Stimulated activated CD8-positive, alpha-beta memory T cell treated with anti-CD3 and anti-CD28 coated beads, Interleukin-7, amount 100 ng/mL, for 48 hours (primary cell): ENCODE data around the gene TXNIP.

ENCODE experiments used
- DNase-seq, 2 donors: peaks; one replicate each; pipeline ENCODE4 v3.0.0-alpha.2; 2020; ENCODE audit warnings: low read depth in 1 of 2; ENCODE audit errors: extremely low read depth in 1 of 2

TXNIP gene

GRCh38 chr1:145986551-145986950, 9.8 kb downstream of the TXNIP start:
- no peak for DNase-seq

DNA sequence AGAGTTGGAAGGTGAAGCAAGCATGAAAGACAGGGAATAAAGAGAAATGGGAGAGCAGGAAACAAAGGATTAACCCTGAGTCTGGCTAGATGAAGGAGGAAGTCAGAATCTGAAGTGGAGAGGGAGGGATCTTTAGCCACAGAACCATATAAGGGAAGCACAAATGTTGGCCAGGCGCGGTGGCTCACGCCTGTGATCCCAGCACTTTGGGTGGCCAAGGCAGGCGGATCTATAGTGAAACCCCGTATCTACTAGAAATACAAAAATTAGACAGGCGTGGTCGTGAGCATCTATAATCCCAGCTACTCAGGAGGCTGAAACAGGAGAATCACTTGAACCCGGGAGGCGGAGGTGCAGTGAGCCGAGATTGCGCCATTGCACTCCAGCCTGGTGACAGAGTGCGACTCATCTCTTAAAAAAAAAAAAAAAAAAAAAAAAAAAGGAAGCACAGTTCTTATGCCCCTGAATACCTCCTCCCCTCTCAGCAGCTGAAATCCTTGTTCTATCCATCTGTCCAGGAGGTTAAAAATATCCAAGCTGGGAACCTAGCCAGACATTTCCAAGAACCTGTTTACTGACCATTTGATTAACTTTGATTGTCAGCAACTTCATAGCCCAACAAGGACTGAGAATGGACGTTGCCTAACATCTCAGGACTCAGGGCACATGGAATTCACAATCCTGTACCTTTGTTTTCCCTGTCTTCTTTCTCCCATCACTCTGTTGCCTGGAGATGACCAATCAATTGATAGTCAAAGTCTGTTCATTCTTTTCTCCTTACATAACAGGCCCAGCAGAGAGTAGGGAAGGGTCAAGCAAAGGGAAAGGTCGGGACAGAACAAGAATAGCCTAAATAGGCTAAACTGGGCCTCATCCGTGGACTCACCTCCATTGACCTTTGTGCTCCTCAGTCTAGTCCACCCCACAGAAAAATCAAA, 10.6 kb downstream of the TXNIP start:
- no peak for DNase-seq

DNA sequence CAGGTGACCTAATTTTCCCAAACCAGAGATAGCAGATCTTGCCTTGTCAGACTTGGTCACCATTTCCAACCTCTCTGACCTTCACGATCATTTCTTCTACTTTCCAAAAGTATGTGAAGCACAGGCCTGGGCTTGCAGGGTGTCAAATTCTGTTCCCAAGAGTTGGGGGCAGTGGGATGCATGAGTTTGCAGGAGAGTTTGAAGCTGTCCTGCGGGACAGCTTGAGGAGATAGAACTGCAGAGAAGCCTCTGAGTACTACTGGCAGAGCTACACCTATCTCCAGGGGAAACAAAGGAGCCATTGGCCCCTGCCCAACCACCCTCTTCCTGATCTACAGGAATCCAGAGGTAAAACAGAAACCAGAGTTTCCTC, 11.3 kb downstream of the TXNIP start:
- no peak for DNase-seq

DNA sequence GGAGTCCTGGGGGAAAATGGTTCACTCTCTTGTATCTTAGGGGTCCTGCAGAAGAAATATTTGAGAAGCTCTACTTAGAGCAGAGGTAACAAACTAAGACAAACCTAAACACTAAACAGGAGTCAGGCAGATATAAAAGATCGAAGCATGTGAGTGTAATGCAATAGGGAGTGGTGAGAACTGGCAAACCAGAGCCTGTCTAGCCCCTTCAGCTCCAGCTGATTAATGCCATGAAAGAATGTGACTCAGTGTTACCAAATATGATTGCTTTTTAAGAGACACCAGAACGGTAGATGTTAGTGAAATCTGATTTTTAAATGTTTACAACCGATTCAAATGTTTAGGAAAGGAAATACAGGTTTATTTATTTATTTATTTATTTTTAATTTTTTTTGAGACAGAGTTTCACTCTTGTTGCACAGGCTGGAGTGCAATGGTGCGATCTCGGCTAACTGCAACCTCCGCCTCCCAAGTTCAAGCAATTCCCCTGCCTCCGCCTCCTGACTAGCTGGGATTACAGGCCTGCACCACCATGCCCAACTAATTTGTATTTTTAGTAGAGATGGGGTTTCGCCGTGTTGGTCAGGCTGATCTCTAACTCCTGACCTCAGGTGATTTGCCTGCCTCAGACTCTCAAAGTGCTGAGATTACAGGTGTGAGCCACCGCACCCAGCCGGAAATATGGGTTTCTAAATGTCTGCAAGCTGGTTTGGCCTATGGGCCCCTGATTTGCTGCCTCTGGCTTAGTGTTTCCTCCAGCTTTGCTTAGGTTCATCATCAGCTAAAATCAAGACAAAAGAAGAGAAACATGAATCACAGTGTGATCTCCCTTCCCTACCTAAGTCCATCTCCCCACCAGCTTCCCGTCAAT, 12.2 kb downstream of the TXNIP start:
- DNase-seq, result no peak

DNA sequence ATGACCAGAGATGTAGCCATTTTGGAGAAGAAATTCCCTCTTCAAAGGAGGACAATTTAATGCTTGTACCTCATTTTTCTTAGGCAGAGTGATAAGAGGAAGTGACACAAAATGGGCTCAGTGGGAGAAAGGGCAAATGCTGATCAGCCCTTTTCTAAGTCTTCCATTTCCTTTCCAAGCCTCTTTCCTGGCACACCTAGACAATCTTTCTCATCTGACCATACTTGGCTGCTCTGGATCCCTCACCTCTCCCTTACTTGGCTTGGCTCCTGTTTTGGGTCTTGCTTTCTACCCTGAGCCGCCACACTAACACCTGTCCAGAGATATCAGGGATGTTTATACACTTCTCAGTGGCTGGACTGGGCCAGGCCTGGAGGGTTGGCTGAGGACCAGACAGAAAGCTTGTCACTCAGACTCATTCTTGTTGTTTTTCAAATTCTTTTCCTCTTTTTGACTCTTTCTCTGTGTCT, 13.1 kb downstream of the TXNIP start:
- no peak for DNase-seq

DNA sequence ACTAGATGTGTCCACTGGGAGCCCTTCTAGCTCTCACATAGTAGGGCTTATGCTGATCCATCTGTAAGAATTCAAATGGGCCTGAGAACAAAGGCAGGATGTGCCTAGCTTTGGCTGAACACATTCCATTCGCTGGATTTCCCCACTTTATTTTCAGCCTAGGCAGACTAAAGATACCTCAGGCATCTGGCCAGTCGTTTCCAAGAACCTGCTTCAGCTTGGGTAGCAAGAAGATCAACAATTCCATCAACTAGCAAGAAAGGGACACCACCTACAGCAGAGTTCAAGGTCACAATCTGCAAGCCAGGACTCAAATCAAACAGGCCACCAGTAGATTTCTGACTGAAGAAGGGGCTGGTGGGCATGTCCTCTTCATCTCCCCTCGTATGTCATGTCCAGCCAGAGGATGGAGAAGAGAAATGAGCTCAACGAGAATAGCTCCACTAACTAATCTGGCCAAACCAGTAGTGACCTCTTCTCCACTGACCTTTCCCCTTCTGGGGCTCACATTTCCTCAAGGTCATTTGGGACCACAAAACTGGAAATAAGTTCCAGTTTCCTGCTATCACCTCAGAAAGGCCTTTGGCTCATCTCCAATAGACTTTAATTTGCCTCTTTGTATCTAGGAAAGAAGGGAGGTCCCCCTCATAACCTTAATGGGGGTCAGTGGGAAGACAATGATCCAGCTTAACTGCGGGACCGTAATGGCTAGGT, 14.2 kb downstream of the TXNIP start:
- no peak for DNase-seq

GRCh38 chr1:145980457-145980994, 15.9 kb downstream of the TXNIP start:
- DNase-seq, result no peak

- DNase-seq, result no peak
Observed at GRCh38 chr1:145979746-145980456, 16.5 kb downstream of the TXNIP start.

DNA sequence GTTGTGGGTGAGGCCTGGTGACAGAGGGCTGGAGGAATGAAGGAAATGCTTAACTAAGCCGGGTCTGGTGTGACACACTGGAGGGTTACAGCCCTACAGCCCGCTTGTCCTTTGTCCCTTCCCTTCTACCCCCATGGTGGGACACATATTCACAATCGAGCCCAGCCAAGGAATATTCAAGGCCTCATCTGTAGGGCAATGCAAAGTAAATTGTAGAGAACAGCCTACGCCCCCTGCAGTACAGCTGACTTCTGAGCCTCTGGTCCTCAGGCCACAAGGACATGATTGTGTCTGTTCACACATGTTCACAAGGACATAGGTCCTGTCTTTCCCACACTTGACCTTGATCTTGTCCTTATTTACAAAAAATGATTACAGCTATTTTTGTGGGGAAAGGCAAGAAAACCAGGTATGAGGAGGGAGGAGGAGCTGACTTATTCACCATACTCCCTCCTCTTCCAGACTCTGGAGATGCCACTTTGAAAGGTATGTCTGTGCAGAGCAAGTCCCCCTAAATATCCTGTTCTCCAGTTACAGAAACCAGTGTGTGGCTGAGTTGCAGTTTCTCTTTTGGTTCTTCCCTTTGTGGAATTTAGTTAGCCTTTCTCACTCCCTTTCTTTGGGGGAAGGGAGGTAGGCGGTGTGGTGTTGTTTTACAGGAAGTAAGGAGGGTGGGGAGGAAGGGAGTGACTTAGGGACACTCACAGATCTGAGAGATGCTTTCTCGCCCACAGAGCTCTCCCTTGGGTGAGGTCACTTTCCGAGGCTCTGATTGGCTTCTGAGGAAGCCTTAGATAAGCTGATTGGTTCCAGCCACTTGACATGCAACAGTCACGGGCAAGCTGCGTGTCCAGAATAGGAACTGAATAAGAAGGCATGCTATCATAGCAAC, 17.3 kb downstream of the TXNIP start:
- DNase-seq, result peak in 1 of 2 donors; percentile 87

- no peak for DNase-seq
Observed at GRCh38 chr1:145978471-145978853, 17.9 kb downstream of the TXNIP start.

GRCh38 chr1:145977486-145978470, 18.6 kb downstream of the TXNIP start:
- DNase-seq, result no peak

DNA sequence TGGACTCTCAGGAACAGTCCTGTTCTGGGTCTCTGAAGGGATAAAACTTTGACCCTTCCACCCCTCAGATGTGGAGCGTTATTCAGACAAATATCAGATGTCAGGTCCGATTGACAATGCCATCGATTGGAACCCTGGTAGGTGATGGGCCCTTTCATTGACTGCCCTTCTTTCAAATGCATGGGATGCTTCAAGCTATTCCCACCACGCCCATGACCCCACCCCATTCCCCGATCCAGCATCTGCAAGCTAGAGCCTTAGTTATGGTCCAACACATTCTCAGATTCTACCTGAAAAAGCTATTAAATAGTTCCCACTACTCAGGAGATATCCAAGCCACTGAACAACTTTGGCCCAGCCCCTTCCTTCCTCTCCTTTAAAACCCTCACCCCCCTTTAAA, 19.4 kb downstream of the TXNIP start:
- DNase-seq, result no peak

DNA sequence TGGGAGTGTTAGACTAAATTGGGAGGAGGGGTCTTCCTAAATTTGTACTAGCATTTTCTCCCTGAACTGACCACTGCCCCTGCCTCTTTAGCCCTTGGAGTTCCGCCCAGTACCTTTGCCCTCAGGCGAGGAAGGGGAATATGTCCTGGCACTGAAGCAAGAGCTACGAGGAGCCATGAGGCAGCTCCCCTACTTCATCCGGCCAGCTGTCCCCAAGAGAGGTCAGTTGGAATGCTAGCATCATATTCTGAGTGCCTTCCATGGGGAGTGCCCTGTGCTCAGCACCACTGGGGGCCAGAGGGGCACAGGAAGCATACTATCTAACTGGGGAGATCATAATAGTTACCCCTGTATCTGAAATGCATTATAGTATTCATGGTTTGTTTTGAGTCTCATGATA, 21.2 kb downstream of the TXNIP start:
- DNase-seq, result no peak

DNA sequence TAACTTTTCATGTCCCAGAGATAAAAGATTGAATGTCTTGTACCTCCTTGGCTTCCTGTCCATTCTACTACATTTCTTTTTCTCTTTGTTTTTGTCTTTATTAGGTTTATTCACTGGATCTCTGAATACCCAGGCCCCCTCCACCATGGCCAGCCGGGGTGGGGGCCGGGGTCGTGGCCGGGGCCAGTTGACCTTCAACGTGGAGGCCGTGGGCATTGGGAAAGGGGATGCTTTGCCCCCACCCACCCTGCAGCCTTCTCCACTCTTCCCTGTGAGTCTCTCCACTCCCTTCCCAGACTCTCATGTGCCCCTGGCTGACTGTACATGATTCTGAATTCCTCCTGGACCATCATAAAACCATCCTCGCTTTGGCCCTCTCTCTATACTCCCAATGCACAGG, 21.7 kb downstream of the TXNIP start:
- no peak for DNase-seq

GRCh38 chr1:145972580-145972979, 23.8 kb downstream of the TXNIP start:
- DNase-seq, result no peak

GRCh38 chr1:145967288-145967687, 29.1 kb downstream of the TXNIP start:
- DNase-seq, result no peak

- DNase-seq, result no peak
Observed at GRCh38 chr1:145965119-145965744, 31.1 kb downstream of the TXNIP start.
